Adrenal gland (tissue), 5 donors: ENCODE data around the gene AP1B1.

Source experiments
- POLR2A ChIP-seq, 2 donors: fragments of 450-650 bp; IDR thresholded peaks; one replicate each; pipeline ENCODE4 v1.6.1; 2017; ENCODE audit warnings: antibody characterized with exemption in 2 of 2, mild to moderate bottlenecking in 2 of 2, moderate library complexity in 1 of 2
- TF ChIP-seq, protein P1 (sequence below), 6 experiments: fragments of 450-650 bp in 4 of 6; fragments of 200-600 bp in 2 of 6; sonication (generic) in 1 of 6; IDR thresholded peaks; 1 replicate in 5 of 6; 2 replicates in 1 of 6; pipeline versions ENCODE4 v1.5.1 to v1.8.0; 2016 to 2021; ENCODE audit warnings: antibody characterized with exemption in 6 of 6, mild to moderate bottlenecking in 2 of 6, moderate library complexity in 1 of 6
- donor health status: DM: no; HTN: no; CAD: no.

DNA sequence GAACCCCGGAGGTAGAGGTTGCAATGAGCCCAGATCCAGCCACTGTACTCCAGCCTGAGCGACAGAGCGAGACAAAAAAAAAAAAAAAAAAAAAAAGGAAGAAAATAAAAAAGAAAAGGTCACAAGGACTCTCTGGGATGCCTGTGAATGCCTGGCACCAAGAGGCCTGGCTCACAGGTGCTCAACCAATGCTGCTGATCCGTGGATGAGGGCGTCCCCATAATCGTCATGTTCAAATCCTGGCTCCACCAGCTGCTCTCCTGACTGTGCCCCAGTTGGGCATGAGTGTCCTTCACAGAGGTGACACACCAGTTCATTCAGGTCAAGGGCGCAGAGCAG is 82.6 kb downstream of the AP1B1 start:
- TF ChIP-seq POLR2A (IDR thresholded peaks at IDR 0.05), result no peak
- TF ChIP-seq, protein P1, sequence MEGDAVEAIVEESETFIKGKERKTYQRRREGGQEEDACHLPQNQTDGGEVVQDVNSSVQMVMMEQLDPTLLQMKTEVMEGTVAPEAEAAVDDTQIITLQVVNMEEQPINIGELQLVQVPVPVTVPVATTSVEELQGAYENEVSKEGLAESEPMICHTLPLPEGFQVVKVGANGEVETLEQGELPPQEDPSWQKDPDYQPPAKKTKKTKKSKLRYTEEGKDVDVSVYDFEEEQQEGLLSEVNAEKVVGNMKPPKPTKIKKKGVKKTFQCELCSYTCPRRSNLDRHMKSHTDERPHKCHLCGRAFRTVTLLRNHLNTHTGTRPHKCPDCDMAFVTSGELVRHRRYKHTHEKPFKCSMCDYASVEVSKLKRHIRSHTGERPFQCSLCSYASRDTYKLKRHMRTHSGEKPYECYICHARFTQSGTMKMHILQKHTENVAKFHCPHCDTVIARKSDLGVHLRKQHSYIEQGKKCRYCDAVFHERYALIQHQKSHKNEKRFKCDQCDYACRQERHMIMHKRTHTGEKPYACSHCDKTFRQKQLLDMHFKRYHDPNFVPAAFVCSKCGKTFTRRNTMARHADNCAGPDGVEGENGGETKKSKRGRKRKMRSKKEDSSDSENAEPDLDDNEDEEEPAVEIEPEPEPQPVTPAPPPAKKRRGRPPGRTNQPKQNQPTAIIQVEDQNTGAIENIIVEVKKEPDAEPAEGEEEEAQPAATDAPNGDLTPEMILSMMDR (IDR thresholded peaks at IDR 0.05), result no peak
